ENCODE results near the gene INPP5A. TPM values are rescaled to one million over a fixed set of nuclear protein-coding genes. Genes with fewer than 3 reads are reported as not detected.

The INPP5A gene
- total RNA-seq, 1 experiment from 2014 or later, result 44.5 TPM

GRCh38 chr10:132516771-132517725, 20.5 kb upstream of the INPP5A start:
- Mint-ChIP-seq H3K27ac (ENCODE audit: unreplicated experiment) (peak overlapping the region; percentile 21), H3K27me3 (ENCODE audit: insufficient read depth, unreplicated experiment) (no peaks in the 10 kb centered on the region), H3K4me3 (ENCODE audit: unreplicated experiment) (peak overlapping the region; percentile 29), H3K36me3 (ENCODE audit: insufficient read depth, unreplicated experiment) (no peaks in the 10 kb centered on the region), H3K4me1 (ENCODE audit: low read depth, unreplicated experiment) (no peaks in the 10 kb centered on the region), H3K9me3 (ENCODE audit: unreplicated experiment) (no peaks in the 10 kb centered on the region)
- Histone ChIP-seq H3K36me3 (ENCODE audit: control insufficient read depth, insufficient read depth, low read length) (no peaks in the 10 kb centered on the region), H3K4me1 (peaks cover 43% of the 10 kb centered on the region), H3K27me3 (replicated peaks; ENCODE audit: control insufficient read depth, insufficient read depth, low read length) (no peaks in the 10 kb centered on the region), H3K4me3 (ENCODE audit: low read depth, low read length) (no peak overlapping the region), H3K9me3 (peaks cover 11% of the 10 kb centered on the region)
- DNase-seq, result peak; percentile 77 to 89
- TF ChIP-seq CTCF (IDR thresholded peaks at IDR 0.05; ENCODE audit: insufficient read depth in 1 of 2, low read depth in 1 of 2, low read length in 1 of 2, severe bottlenecking in 1 of 2, unreplicated experiment in 1 of 2), result no peak
- BruUV-seq (replicated peaks), result no TSS peak
- CTCF ChIA-PET, result no interaction called here
- intact Hi-C loops (cut with micrococcal nuclease; ENCODE audit: unreplicated experiment), result loop anchor here (1.0 to 5.0 kb wide), 2 partner anchors 20 to 60 kb away; partner anchors contain the start of gene INPP5A
- POLR2A ChIA-PET, result no interaction called here

GRCh38 chr10:132517951-132518521, 19.6 kb upstream of the INPP5A start:
- BruUV-seq (replicated peaks), result no TSS peak
- Histone ChIP-seq H3K4me3 (ENCODE audit: low read depth, low read length) (no peak overlapping the region), H3K9me3 (peaks cover 8% of the 10 kb centered on the region), H3K27me3 (replicated peaks; ENCODE audit: control insufficient read depth, insufficient read depth, low read length) (no peaks in the 10 kb centered on the region), H3K36me3 (ENCODE audit: control insufficient read depth, insufficient read depth, low read length) (no peaks in the 10 kb centered on the region), H3K4me1 (peaks cover 43% of the 10 kb centered on the region)
- ChIA-PET CTCF (no interaction called here), POLR2A (no interaction called here)
- Mint-ChIP-seq H3K4me1 (ENCODE audit: low read depth, unreplicated experiment) (no peaks in the 10 kb centered on the region), H3K4me3 (ENCODE audit: unreplicated experiment) (no peak overlapping the region), H3K36me3 (ENCODE audit: insufficient read depth, unreplicated experiment) (no peaks in the 10 kb centered on the region), H3K27ac (ENCODE audit: unreplicated experiment) (no peak overlapping the region), H3K27me3 (ENCODE audit: insufficient read depth, unreplicated experiment) (no peaks in the 10 kb centered on the region), H3K9me3 (ENCODE audit: unreplicated experiment) (no peaks in the 10 kb centered on the region)
- intact Hi-C loops (cut with micrococcal nuclease; ENCODE audit: unreplicated experiment), result loop anchor here (1.0 to 5.0 kb wide), 2 partner anchors 19 to 61 kb away; partner anchors contain the start of gene INPP5A
- TF ChIP-seq CTCF (IDR thresholded peaks at IDR 0.05; ENCODE audit: insufficient read depth in 1 of 2, low read depth in 1 of 2, low read length in 1 of 2, severe bottlenecking in 1 of 2, unreplicated experiment in 1 of 2), result no peak
- peak in 1 of 2 experiments; percentile 33 for DNase-seq

- peak overlapping the region; percentile 55 for H3K27ac Mint-ChIP-seq (ENCODE audit: unreplicated experiment)
- POLR2A ChIA-PET, result no interaction called here
- peaks cover 43% of the 10 kb centered on the region for H3K4me1 ChIP-seq
- CTCF ChIA-PET, result interaction anchor here (1.2 kb wide), 1 partner anchor 72 kb away, joined by 3 read pairs; no protein-coding TSS in a partner anchor
- no peaks in the 10 kb centered on the region for H3K36me3 Mint-ChIP-seq (ENCODE audit: insufficient read depth, unreplicated experiment)
- intact Hi-C loops (cut with micrococcal nuclease; ENCODE audit: unreplicated experiment), result loop anchor here (5.0 kb wide), 1 partner anchor 61 kb away; no protein-coding TSS in a partner anchor
- H3K27me3 ChIP-seq (replicated peaks; ENCODE audit: control insufficient read depth, insufficient read depth, low read length), result no peaks in the 10 kb centered on the region
- no peaks in the 10 kb centered on the region for H3K27me3 Mint-ChIP-seq (ENCODE audit: insufficient read depth, unreplicated experiment)
- peak overlapping the region; percentile 44 for H3K4me3 Mint-ChIP-seq (ENCODE audit: unreplicated experiment)
- no peaks in the 10 kb centered on the region for H3K9me3 Mint-ChIP-seq (ENCODE audit: unreplicated experiment)
- peak; percentile 39 to 50 for DNase-seq
- H3K36me3 ChIP-seq (ENCODE audit: control insufficient read depth, insufficient read depth, low read length), result no peaks in the 10 kb centered on the region
- H3K4me1 Mint-ChIP-seq (ENCODE audit: low read depth, unreplicated experiment), result no peaks in the 10 kb centered on the region
- peaks cover under 1% of the 10 kb centered on the region; the same call in 1 of the 2 replicates for H3K9me3 ChIP-seq
- no peak for TF ChIP-seq CTCF (IDR thresholded peaks at IDR 0.05; ENCODE audit: insufficient read depth in 1 of 2, low read depth in 1 of 2, low read length in 1 of 2, severe bottlenecking in 1 of 2, unreplicated experiment in 1 of 2)
- H3K4me3 ChIP-seq (ENCODE audit: low read depth, low read length), result no peak overlapping the region
- BruUV-seq (replicated peaks), result no TSS peak
Measured at GRCh38 chr10:132518572-132519381, 18.8 kb upstream of the INPP5A start.
